Ishikawa (cell line): ENCODE results near the gene SELPLG.

Experiments used
- CEBPB ChIP-seq: IDR thresholded peaks from 2 replicates; pipeline ENCODE4 v1.6.1; 2012
- EGR1 ChIP-seq: IDR thresholded peaks from 2 replicates; pipeline ENCODE4 v1.6.1; 2012
- FOXM1 ChIP-seq: IDR thresholded peaks from 2 replicates; pipeline ENCODE4 v1.6.1; 2012; ENCODE audit warnings: low read depth, borderline replicate concordance
- MAX ChIP-seq: IDR thresholded peaks from 2 replicates; pipeline ENCODE4 v1.6.1; 2012
- TAF1 ChIP-seq: IDR thresholded peaks from 2 replicates; pipeline ENCODE4 v1.6.1; 2012; ENCODE audit warnings: low read depth, mild to moderate bottlenecking
- TCF12 ChIP-seq: IDR thresholded peaks from 2 replicates; pipeline ENCODE4 v1.6.1; 2012; ENCODE audit warnings: low read depth

- TF ChIP-seq FOXM1 = no peak
- no peak for TF ChIP-seq TAF1
- TF ChIP-seq CEBPB = no peak
- no peak for TF ChIP-seq MAX
- TF ChIP-seq TCF12 = no peak
- TF ChIP-seq EGR1 = no peak
Measured at GRCh38 chr12:108597559-108598471, 35.9 kb downstream of the SELPLG start, which contains the start of gene TMEM119.
